Stimulated activated CD8-positive, alpha-beta memory T cell treated with anti-CD3 and anti-CD28 coated beads, Interleukin-7, amount 100 ng/mL, for 1 hour (primary cell): ENCODE measurements around the gene TAAR9.
"Not testable (repeated sequence)": the region's sequence is repeated elsewhere in the genome, so short reads cannot be mapped to it uniquely, and the experiment has no call there.

Experiments used
- DNase-seq, 2 donors: peaks; one replicate each; pipeline ENCODE4 v3.0.0-alpha.2; 2020; ENCODE audit warnings: low read depth in 2 of 2

Gene TAAR9

GRCh38 chr6:132513831-132514545 is 24.1 kb upstream of the TAAR9 start:
- no peak for DNase-seq

GRCh38 chr6:132515386-132515785 is 22.7 kb upstream of the TAAR9 start:
- DNase-seq, result no peak

GRCh38 chr6:132520953-132521352 is 17.1 kb upstream of the TAAR9 start:
- DNase-seq, result no peak

- no peak for DNase-seq
Measured at GRCh38 chr6:132524646-132525045, 13.4 kb upstream of the TAAR9 start.

GRCh38 chr6:132525866-132526265 is 12.2 kb upstream of the TAAR9 start:
- DNase-seq, result no peak

- no peak for DNase-seq
Measured at GRCh38 chr6:132526461-132526860, 11.6 kb upstream of the TAAR9 start.

GRCh38 chr6:132527791-132528190 is 10.3 kb upstream of the TAAR9 start:
- DNase-seq, result no peak

- DNase-seq, result peak; percentile 32 to 52
Measured at GRCh38 chr6:132530293-132530974, 7.6 kb upstream of the TAAR9 start.

- DNase-seq, result not testable (repeated sequence)
Measured at GRCh38 chr6:132534546-132534945, 3.5 kb upstream of the TAAR9 start.

- no peak for DNase-seq
Measured at GRCh38 chr6:132537145-132537544, 932 bp upstream of the TAAR9 start.

GRCh38 chr6:132544826-132545225 is 6.7 kb downstream of the TAAR9 start:
- no peak for DNase-seq

- DNase-seq, result no peak
Measured at GRCh38 chr6:132548746-132549463, 10.8 kb downstream of the TAAR9 start.

GRCh38 chr6:132551214-132551613 is 13.1 kb downstream of the TAAR9 start:
- no peak for DNase-seq

GRCh38 chr6:132552372-132552771 is 14.3 kb downstream of the TAAR9 start, which contains the start of gene TAAR8:
Gene TAAR8, plus strand, starts transcription at chr6:132552672. Its CDS starts 21 bp downstream, at chr6:132552693.
- no peak for DNase-seq

- DNase-seq, result not testable (repeated sequence)
Measured at GRCh38 chr6:132560087-132560486, 22.0 kb downstream of the TAAR9 start.

- no peak for DNase-seq
Measured at GRCh38 chr6:132566404-132566803, 28.3 kb downstream of the TAAR9 start.

- DNase-seq, result no peak
Measured at GRCh38 chr6:132567566-132567965, 29.5 kb downstream of the TAAR9 start.

GRCh38 chr6:132568611-132569010 is 30.5 kb downstream of the TAAR9 start:
- DNase-seq, result no peak

GRCh38 chr6:132569170-132569569 is 31.1 kb downstream of the TAAR9 start:
- DNase-seq, result no peak

- no peak for DNase-seq
Measured at GRCh38 chr6:132570221-132570777, 32.2 kb downstream of the TAAR9 start, which contains the start of gene TAAR6. Gene TAAR6, plus strand, starts transcription at chr6:132570322. Its CDS starts 0 bp downstream, at chr6:132570322.

GRCh38 chr6:132571774-132572173 is 33.7 kb downstream of the TAAR9 start:
- no peak for DNase-seq

- DNase-seq, result no peak
Measured at GRCh38 chr6:132584698-132585097, 46.6 kb downstream of the TAAR9 start.
